Mesenchymal stem cell (in vitro differentiated cells and primary cell): ENCODE data around the gene AOAH.

Experiments used
- DNase-seq: peaks from one replicate; pipeline ENCODE4 v3.0.0-alpha.2; 2013
- H2AFZ ChIP-seq: one replicate; pipeline ENCODE4 v1.6.1; 2013; ENCODE audit warnings: low read depth, mild to moderate bottlenecking, control low read depth, inconsistent platforms, low read length, moderate library complexity
- H2AK5ac ChIP-seq: 2 replicates; pipeline ENCODE4 v1.6.1; 2013; ENCODE audit warnings: low read length, moderate library complexity, mild to moderate bottlenecking, inconsistent platforms; ENCODE audit not compliant: severe bottlenecking
- H2BK120ac ChIP-seq: one replicate; pipeline ENCODE4 v1.6.1; 2013; ENCODE audit warnings: low read depth, mild to moderate bottlenecking, inconsistent platforms, low read length, moderate library complexity
- H2BK12ac ChIP-seq, 2 experiments: one replicate each; pipeline ENCODE4 v1.6.1; 2013; ENCODE audit warnings: inconsistent platforms in 2 of 2, low read length in 2 of 2, mild to moderate bottlenecking in 2 of 2, moderate library complexity in 2 of 2, control low read depth in 1 of 2
- H2BK15ac ChIP-seq: one replicate; pipeline ENCODE4 v1.6.1; 2013; ENCODE audit warnings: mild to moderate bottlenecking, low read depth, inconsistent platforms; ENCODE audit not compliant: poor library complexity, severe bottlenecking
- H2BK5ac ChIP-seq: 2 replicates; pipeline ENCODE4 v1.6.1; 2013; ENCODE audit warnings: low read depth, mild to moderate bottlenecking, low read length, control low read depth, inconsistent platforms; ENCODE audit not compliant: poor library complexity, severe bottlenecking
- H3K14ac ChIP-seq, 2 experiments: one replicate each; pipeline ENCODE4 v1.6.1; 2013; ENCODE audit warnings: inconsistent platforms in 2 of 2, low read length in 2 of 2, control low read depth in 1 of 2, mild to moderate bottlenecking in 1 of 2, moderate library complexity in 1 of 2
- H3K18ac ChIP-seq, 2 experiments: one replicate each; pipeline ENCODE4 v1.6.1; 2013; ENCODE audit warnings: inconsistent platforms in 2 of 2, low read length in 2 of 2, control low read depth in 1 of 2, low read depth in 1 of 2, mild to moderate bottlenecking in 1 of 2
- H3K23ac ChIP-seq, 2 experiments: one replicate each; pipeline ENCODE4 v1.6.1; 2013; ENCODE audit warnings: inconsistent platforms in 2 of 2, low read length in 2 of 2, mild to moderate bottlenecking in 2 of 2, moderate library complexity in 2 of 2, control low read depth in 1 of 2
- H3K27ac ChIP-seq: 2 replicates; pipeline ENCODE4 v1.5.1; 2013; ENCODE audit warnings: mild to moderate bottlenecking, moderate library complexity, low read length, control low read depth, inconsistent platforms; ENCODE audit not compliant: poor library complexity, severe bottlenecking
- H3K27me3 ChIP-seq, 2 experiments: 2 replicates each; pipeline versions ENCODE4 v1.6.1 to v1.7.0; 2013; ENCODE audit warnings: low read length in 2 of 2, mild to moderate bottlenecking in 2 of 2, moderate library complexity in 2 of 2, control low read depth in 1 of 2, inconsistent platforms in 1 of 2; ENCODE audit not compliant: control insufficient read depth in 1 of 2, insufficient read depth in 1 of 2
- H3K36me3 ChIP-seq, 2 experiments: 2 replicates each; pipeline versions ENCODE4 v1.6.1 to v1.7.0; 2013; ENCODE audit warnings: low read length in 2 of 2, control low read depth in 1 of 2, inconsistent platforms in 1 of 2, low read depth in 1 of 2, mild to moderate bottlenecking in 1 of 2; ENCODE audit not compliant: insufficient read depth in 2 of 2, control insufficient read depth in 1 of 2
- H3K4ac ChIP-seq, 2 experiments: one replicate each; pipeline ENCODE4 v1.6.1; 2013; ENCODE audit warnings: inconsistent platforms in 2 of 2, low read length in 2 of 2, mild to moderate bottlenecking in 2 of 2, moderate library complexity in 2 of 2, control low read depth in 1 of 2, low read depth in 1 of 2
- H3K4me1 ChIP-seq: 2 replicates; pipeline ENCODE4 v1.6.1; 2013; ENCODE audit warnings: low read depth, low read length, control low read depth; ENCODE audit not compliant: control insufficient read depth, insufficient read depth
- H3K4me2 ChIP-seq: 2 replicates; pipeline ENCODE4 v1.6.1; 2013; ENCODE audit warnings: low read length, mild to moderate bottlenecking, inconsistent platforms; ENCODE audit not compliant: poor library complexity, severe bottlenecking
- H3K4me3 ChIP-seq, 2 experiments: 2 replicates each; pipeline versions ENCODE4 v1.5.1 to v1.7.0; 2013; ENCODE audit warnings: low read length in 2 of 2, mild to moderate bottlenecking in 2 of 2, control low read depth in 1 of 2, low read depth in 1 of 2; ENCODE audit not compliant: insufficient read depth in 1 of 2
- H3K79me1 ChIP-seq: replicated peaks from 2 replicates; pipeline ENCODE4 v1.6.1; 2013; ENCODE audit warnings: mild to moderate bottlenecking, control low read depth, low read length, inconsistent platforms; ENCODE audit not compliant: poor library complexity, severe bottlenecking
- H3K9ac ChIP-seq: 2 replicates; pipeline ENCODE4 v1.7.0; 2013; ENCODE audit warnings: mild to moderate bottlenecking, low read length, moderate library complexity
- H3K9me3 ChIP-seq: 2 replicates; pipeline ENCODE4 v1.7.0; 2013; ENCODE audit warnings: mild to moderate bottlenecking, low read length; ENCODE audit not compliant: control insufficient read depth
- H4K8ac ChIP-seq: one replicate; pipeline ENCODE4 v1.6.1; 2013; ENCODE audit warnings: inconsistent platforms, mild to moderate bottlenecking, low read length, moderate library complexity
- H4K91ac ChIP-seq: one replicate; pipeline ENCODE4 v1.6.1; 2013; ENCODE audit warnings: mild to moderate bottlenecking, low read length, inconsistent platforms
- WGBS: methylation state at CpG from one replicate; pipeline ENCODE4 v1.1.7; 2013; ENCODE audit warnings: mixed read lengths; 5-methylcytosine and 5-hydroxymethylcytosine counted together

Gene AOAH

GRCh38 chr7:36742911-36743775 lies 18.8 kb upstream of the AOAH start:
- H4K8ac ChIP-seq: no peak overlapping the region
- H2BK12ac ChIP-seq: no peak overlapping the region

GRCh38 chr7:36741866-36742265 lies 17.6 kb upstream of the AOAH start:
- no peak overlapping the region for H4K91ac ChIP-seq
- peaks cover 2% of the 10 kb centered on the region for H3K9me3 ChIP-seq
- no peak for DNase-seq
- no peak overlapping the region for H2AFZ ChIP-seq
- H2BK120ac ChIP-seq: no peak overlapping the region
- H3K14ac ChIP-seq: no peak overlapping the region
- H2BK15ac ChIP-seq: no peak overlapping the region
- no peak overlapping the region for H2AK5ac ChIP-seq
- peaks cover 11% of the 10 kb centered on the region for H3K4me1 ChIP-seq
- no peak overlapping the region for H3K18ac ChIP-seq
- no peak overlapping the region for H3K4ac ChIP-seq
- no peaks in the 10 kb centered on the region for H3K36me3 ChIP-seq
- no peak overlapping the region for H3K23ac ChIP-seq
- no peak overlapping the region for H3K4me2 ChIP-seq
- H3K27ac ChIP-seq: no peak overlapping the region
- no peak overlapping the region for H3K9ac ChIP-seq
- H2BK5ac ChIP-seq: no peak overlapping the region
- H3K27me3 ChIP-seq: peaks cover 0 to 2% of the 10 kb centered on the region in 2 experiments
- no peak overlapping the region for H4K8ac ChIP-seq
- no peak overlapping the region for H3K4me3 ChIP-seq
- H3K79me1 ChIP-seq: no peaks in the 10 kb centered on the region
- WGBS: 100% methylated on average over 2 of the region's 3 CpGs
- H2BK12ac ChIP-seq: no peak overlapping the region

More at GRCh38 chr7:36742911-36743775, 18.8 kb upstream of the AOAH start:
- Histone ChIP-seq H3K79me1 (no peaks in the 10 kb centered on the region), H3K27me3 (no peaks in the 10 kb centered on the region), H3K36me3 (no peaks in the 10 kb centered on the region), H3K4me2 (no peak overlapping the region), H3K9me3 (peaks cover 2% of the 10 kb centered on the region), H3K4ac (no peak overlapping the region), H2BK5ac (no peak overlapping the region), H3K14ac (no peak overlapping the region), H3K23ac (no peak overlapping the region), H3K4me3 (no peak overlapping the region), H4K91ac (no peak overlapping the region), H3K18ac (no peak overlapping the region), H3K4me1 (peaks cover 15% of the 10 kb centered on the region), H2BK120ac (no peak overlapping the region), H2BK15ac (no peak overlapping the region), H2AK5ac (no peak overlapping the region), H3K9ac (no peak overlapping the region), H3K27ac (no peak overlapping the region), H2AFZ (no peak overlapping the region)
- WGBS: 83% methylated on average over 3 of the region's 6 CpGs
- DNase-seq: no peak

- no peak overlapping the region for H4K91ac ChIP-seq
- no peak overlapping the region for H3K18ac ChIP-seq
- no peak overlapping the region for H2BK15ac ChIP-seq
- no peak for DNase-seq
- 83% methylated on average over 3 of the region's 3 CpGs for WGBS
- no peaks in the 10 kb centered on the region for H3K36me3 ChIP-seq
- H3K23ac ChIP-seq: no peak overlapping the region
- no peak overlapping the region for H2BK120ac ChIP-seq
- peaks cover 2% of the 10 kb centered on the region for H3K4me1 ChIP-seq
- no peak overlapping the region for H3K4me2 ChIP-seq
- H3K9me3 ChIP-seq: peaks cover 2% of the 10 kb centered on the region
- no peaks in the 10 kb centered on the region for H3K79me1 ChIP-seq
- H3K27ac ChIP-seq: no peak overlapping the region
- H3K4me3 ChIP-seq: no peak overlapping the region
- H4K8ac ChIP-seq: no peak overlapping the region
- peaks cover 0 to 3% of the 10 kb centered on the region in 2 experiments for H3K27me3 ChIP-seq
- H2BK12ac ChIP-seq: no peak overlapping the region
- no peak overlapping the region for H3K9ac ChIP-seq
- H2BK5ac ChIP-seq: no peak overlapping the region
- H3K4ac ChIP-seq: no peak overlapping the region
- no peak overlapping the region for H2AK5ac ChIP-seq
- no peak overlapping the region for H3K14ac ChIP-seq
- no peak overlapping the region for H2AFZ ChIP-seq
These were observed 15.1 kb upstream of the AOAH start for GRCh38 chr7:36739351-36739750.

GRCh38 chr7:36736899-36737211 lies 12.6 kb upstream of the AOAH start:
- H3K4ac ChIP-seq: no peak overlapping the region
- no peak overlapping the region for H3K4me3 ChIP-seq
- H3K79me1 ChIP-seq: no peaks in the 10 kb centered on the region
- no peak overlapping the region for H3K18ac ChIP-seq
- peaks cover 4% of the 10 kb centered on the region for H3K4me1 ChIP-seq
- no peak overlapping the region for H2AFZ ChIP-seq
- peaks cover 3% of the 10 kb centered on the region for H3K9me3 ChIP-seq
- H3K14ac ChIP-seq: no peak overlapping the region
- no peak overlapping the region for H2BK12ac ChIP-seq
- no peak overlapping the region for H3K27ac ChIP-seq
- H2BK120ac ChIP-seq: no peak overlapping the region
- no peak overlapping the region for H4K91ac ChIP-seq
- WGBS: 86% methylated on average over 5 of the region's 6 CpGs
- H4K8ac ChIP-seq: no peak overlapping the region
- no peak for DNase-seq
- H3K4me2 ChIP-seq: no peak overlapping the region
- peaks cover 0 to 3% of the 10 kb centered on the region in 2 experiments for H3K27me3 ChIP-seq
- no peak overlapping the region for H2BK15ac ChIP-seq
- no peak overlapping the region for H2AK5ac ChIP-seq
- H3K23ac ChIP-seq: no peak overlapping the region
- no peak overlapping the region for H2BK5ac ChIP-seq
- no peak overlapping the region for H3K9ac ChIP-seq
- H3K36me3 ChIP-seq: no peaks in the 10 kb centered on the region
